Fibroblast of skin of left biceps (primary cell): ENCODE measurements around the gene NLRP6.
A peak's percentile ranks its signal among the peaks of the same experiment; 100 is the strongest.

Experiments
- DNase-seq, 2 experiments: peaks; one replicate each; pipeline ENCODE4 v3.0.0-alpha.2; 2013; ENCODE audit warnings: low read depth in 2 of 2

NLRP6 gene

DNA sequence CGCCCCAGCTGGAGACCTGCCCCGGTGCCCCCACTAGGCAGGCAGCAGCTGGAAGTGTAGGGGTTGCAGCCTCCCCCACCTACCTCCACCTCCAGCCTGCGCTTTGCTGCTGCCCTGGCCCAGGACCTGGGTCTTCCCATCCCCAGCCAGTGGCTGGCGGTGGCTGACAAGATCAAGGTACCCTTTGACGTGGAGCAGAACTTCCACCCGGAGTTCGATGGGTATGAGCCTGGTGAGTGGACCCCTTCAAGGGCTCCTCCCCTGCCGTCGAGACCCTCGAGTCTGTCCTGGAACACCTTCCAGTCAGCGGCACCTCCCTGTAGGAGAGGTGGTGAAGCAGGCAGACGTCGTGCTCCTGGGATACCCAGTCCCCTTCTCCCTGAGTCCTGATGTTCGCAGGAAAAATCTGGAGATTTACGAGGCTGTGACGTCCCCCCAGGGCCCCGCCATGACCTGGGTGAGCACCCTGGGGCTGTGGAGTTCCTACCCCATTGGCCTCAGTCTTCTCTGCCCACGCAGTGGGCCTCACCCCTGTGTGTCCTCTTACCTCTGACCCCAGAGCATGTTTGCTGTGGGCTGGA is 15.2 kb downstream of the NLRP6 start:
- no peak for DNase-seq

GRCh38 chr11:293852-294661 is 15.8 kb downstream of the NLRP6 start:
- no peak for DNase-seq

DNA sequence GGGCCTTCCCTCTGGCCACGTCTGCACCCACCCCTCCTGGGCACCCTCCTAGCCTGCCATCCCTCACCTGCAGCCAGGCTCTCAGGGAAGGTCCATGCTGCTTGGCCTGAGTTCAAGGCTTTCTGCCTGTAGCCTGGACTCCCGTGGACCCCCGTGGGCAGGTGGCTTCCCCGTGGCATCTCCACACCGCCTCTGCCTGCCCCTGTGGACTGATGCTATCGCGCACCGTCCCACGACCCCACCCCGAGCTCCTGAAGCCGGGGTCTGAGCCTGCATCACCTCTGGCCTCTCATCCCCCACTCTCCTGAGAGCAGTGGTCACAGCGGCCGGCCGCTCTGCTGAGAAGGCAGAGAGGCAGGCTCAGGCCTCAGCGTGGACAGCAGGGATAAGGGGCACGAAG is 16.6 kb downstream of the NLRP6 start:
- no peak for DNase-seq

DNA sequence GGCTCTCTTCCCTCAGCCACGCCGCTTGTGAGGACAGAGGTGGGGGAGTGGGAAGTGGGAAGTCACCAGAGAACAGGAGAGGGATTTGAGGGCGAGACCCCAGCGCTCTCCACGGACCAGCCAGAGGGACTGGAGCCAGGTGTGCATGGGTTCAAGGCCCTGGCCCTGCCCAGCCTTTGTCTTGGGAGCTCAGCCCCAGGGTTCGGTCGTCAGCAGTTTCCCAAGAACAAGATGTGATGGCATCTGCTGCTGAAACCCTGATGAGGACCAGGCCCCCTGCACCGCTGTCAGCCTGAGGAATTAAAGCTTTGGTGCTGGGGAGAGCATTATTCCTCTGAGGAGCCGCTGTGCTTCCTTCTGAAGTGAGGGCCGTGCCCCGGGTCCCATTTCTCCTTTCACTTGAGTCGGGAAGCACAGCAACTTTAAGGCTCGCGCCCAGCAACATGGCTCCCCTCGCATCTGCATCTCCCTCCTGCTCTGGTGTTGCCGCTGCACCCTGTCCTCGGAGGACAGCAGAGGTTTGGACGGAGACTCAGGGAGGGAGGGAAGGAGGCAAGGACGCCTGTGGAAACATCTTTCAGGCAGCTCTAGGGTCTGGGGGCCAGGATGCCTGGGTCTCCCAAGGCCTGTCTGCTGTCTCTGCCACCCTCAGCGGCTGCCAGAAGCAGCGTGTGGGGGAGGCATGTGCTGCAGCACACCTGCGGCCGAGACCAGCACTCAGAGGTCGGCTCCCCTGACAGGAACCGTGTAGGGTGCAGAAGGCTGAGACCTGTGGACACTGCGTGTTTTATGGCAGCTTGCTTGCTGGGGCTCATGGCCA is 17.4 kb downstream of the NLRP6 start:
- no peak for DNase-seq

DNA sequence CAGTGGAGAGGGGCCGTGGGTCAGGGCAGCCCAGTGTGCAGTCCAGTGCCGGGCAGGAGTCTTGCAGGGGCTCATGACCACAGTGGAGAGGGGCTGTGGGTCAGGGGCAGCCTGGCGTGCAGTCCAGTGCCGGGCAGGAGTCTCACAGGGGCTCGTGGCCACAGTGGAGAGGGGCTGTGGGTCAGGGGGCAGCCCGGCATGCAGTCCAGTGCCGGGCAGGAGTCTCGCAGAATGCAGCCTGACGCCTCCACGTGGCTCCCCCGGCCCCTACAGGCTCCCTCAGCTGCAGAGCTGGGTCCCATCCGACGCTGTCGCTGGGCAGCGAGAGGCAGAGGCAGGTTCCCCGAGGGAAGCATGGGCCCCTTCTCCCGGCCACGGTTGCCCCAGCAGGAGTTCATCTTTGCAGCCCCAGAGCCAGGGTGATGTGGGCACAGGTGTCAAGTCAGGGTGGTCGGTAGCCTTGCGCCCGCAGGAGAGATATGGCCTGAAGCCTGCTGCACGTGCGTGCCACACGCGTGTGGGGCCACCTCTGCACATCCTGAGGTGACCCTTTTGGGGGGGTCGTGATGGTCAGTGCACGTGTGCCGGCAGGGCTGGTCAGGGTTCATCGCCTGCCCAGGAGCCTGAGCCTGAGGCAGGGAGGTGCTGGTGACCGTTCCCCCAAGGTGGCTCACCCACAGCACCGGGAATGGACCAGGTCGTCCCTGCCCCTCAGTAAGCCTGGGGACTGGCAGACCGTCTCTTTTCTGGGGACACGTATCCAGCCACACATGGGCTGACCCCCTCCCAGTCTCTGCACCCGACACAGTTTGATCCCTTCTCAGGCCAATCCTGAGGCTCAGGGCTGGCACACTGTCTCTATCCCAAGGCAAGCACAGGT is 18.2 kb downstream of the NLRP6 start:
- no peak for DNase-seq

DNA sequence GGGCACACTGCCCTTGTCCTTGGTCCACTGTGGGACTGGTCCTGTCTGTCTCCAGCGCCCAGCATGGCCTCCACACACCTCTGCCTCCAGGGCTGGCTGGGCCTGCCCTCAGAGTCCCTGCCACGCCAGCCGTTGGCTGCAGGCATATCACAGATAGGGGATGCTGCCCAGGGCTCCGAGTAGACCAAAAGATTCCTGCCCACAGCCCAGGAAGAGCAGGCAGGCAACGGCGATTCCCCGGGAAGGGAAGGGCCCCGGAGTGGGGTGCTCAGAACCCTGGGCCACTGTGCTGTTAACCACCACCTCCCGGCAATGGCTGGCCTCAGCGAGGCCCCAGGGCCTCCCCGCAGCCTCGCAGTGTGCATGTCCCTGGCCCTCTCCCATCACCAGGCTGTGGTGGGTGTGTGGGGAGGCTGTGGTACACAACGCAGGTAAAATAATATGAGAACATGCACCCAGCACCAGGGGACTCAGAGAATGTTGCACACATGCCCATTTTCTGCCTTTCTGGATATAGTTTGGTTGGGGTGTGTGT is 18.9 kb downstream of the NLRP6 start:
- no peak for DNase-seq

- DNase-seq = no peak
Measured at GRCh38 chr11:297586-298405, 19.6 kb downstream of the NLRP6 start.

- DNase-seq = no peak
Measured at GRCh38 chr11:298406-299065, 20.3 kb downstream of the NLRP6 start.

DNA sequence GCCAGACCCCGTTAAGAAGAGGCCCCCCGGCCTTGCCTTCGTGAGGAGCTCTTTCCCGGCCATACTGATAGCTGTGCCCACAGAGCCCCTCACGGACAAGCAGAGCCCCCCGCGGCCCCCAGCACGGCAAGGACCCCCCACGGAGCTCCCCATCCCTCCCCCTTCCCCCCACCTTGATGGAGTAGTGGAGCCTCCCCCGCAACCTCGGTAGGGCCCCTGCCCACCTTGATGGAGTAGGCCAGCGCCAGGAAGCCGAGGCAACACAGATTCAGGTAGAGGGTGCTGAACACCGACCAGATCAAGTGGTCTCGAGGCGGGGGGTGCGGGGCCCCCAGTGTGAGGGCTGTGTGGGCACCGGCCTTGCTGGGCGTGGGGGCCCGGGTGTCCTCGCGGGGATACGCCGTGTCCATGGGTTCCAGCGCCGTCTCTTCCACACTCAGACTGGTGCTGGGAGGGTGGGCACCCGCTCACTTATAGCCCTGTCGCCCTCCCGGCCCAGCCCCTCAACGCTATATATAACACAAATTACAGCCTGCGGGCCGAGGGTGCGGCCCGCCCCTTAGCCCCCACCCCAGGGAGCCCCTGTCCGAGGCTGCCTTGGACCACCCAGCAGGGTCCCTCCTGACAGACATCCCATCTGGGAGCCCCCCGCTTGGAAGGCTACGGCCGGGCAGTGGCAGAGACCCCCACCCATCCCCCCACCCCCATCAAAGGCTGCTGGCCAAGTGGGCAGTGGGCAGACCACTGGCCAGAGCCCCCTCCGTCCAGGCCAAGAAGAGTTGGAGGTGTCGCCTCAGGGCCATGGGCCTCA is 21.1 kb downstream of the NLRP6 start, which contains the start of gene IFITM5:
IFITM5 (minus strand) TSS at position 446 of the 811 bp plus-strand sequence; CDS start at position 410, 36 bp downstream.
- DNase-seq = no peak

DNA sequence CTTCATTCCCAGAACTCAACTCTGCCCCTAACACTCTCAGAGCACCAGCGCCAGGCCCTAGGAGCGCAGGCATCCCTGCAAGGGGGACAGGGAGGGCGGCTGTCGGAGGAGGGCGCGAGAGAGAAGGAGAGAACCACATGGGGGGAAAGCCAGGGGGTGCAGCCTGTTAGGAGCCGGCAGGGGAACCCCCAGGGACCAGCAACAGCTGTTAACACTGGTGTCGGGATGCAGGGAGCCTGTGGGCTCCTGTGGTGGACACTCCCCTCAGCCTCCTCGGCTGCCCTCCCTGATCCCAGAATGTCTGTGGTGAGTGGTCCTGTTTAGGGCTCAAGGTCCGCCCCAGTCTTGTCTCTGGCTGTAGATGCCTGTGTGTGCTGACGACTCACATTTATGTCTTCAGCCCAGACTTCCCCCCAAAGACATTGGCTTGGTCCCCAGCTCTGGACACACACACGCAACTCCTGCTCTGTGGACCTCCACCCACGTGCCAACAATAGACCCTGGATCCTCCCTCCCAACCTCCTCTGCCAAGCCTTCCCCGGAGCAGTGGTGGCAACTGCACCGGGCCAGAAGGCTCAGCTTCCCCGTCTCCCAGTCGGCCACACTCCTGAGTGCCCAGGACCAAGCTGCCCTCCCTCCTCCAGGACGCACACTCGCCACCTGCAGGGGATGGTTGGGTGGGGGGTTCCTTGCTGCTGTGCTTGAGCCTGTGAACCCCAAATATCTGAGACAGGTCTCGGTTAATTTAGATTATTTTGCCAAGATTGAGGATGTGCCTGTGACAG is 21.9 kb downstream of the NLRP6 start:
- no peak for DNase-seq

DNA sequence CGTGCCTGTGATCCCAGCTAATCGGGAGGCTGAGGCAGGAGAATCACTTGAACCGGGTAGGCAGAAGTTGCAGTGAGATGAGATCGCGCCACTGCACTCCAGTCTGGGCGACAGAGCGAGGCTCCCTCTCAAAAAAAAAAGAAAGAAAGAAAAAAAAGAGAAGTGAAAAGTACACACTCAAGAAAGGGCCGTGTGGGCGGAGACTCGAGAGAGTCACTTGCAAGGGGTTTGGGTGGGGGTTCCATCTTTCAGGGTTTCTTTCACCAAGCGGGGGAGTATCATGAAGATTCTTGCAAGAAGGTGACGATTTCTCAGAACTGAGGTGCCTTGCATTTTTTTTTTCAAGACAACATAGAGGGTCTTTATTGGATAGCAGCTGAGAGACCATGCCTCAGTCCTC is 25.2 kb downstream of the NLRP6 start:
- DNase-seq = no peak

DNA sequence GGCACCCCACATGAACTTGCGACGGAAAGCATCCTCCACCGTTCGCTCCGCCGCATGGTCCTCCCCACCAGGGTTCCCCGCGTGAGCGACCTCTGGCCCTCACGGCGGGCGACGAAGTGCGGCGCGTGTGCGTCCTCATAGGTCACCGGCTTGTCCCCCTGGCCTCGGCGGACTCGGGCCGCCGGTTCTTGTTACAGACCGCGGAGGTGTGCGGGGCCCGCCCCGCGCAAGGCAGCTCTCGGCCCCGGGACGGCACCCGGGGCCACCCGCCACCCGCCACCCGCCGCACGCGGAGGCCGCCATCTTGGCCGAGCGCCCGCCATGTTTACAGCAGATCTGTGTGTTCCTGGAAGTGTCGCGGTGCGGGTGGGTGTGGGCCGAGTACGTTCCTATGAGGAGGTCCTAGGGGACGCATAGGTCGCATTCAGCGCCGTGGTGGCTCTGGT is 25.9 kb downstream of the NLRP6 start:
- no peak for DNase-seq

- DNase-seq = peak; percentile 54 to 56
Measured at GRCh38 chr11:304915-305843, 27.0 kb downstream of the NLRP6 start.

DNA sequence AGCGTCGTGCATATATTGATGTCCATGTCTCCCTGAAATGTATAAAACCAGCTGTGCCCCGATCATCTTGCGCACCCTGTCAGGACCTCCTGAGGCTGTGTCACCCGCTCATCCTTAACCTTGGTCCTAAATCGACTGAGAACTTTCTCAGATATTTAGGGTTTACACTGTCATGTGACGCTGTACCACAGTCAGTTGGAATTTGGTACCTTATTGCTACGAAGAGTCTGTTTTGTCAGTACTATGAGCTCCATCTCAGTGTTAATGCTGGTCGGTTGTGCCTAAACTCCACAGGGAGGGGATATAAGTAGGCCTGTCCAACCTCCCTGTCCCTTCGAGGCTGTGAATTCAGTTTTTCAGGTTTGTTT is 27.6 kb downstream of the NLRP6 start:
- DNase-seq = no peak

DNA sequence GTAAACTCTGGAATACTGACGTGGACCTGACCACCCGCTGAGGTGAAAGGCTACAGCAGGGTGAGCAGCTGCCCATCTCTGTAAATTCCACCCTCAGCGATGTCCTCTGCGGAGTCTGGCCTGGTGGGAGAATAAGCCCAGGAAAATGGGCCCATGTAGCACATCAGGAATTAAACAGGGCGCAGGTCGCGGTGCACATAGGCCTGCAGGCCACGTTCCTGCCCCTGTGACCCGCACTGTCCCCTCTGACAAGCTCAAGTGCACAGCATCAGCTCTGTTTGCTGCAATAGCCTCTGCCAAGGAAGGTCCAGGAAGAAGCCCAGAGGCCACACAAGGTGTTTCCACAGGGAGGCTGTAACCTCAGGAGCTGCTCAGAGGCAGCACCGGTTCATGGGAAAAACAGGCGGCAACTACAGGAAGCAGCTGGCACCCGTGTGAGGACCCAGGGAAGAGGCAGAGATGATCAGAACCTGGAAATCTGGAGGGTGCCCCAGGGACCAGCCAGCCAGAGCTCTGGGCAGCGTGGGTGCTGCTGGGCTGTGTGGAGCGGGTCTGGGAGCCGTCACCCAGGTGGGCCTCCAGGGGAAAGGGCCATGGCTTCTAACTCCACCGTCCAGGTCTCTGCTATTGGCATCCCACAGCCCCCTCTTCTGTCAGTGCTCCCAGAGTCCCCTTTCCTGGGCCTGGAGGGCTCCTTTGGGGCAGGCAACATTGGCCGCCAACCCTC is 28.6 kb downstream of the NLRP6 start:
- DNase-seq = no peak
